Lung (tissue), 12 donors: ENCODE results near the gene PCDH9. TPM values are rescaled to one million over a fixed set of nuclear protein-coding genes. Genes with fewer than 3 reads are reported as not detected.
A peak's percentile ranks its signal among the peaks of the same experiment; 100 is the strongest.

ENCODE experiments used
- ATAC-seq: fragments of 200-7000 bp; cut with Tn5 transposase; one replicate; pipeline ENCODE4 v1.9.1; 2020; ENCODE audit warnings: moderate number of reproducible peaks; ENCODE audit not compliant: insufficient read depth, low FRiP score
- DNase-seq, 3 donors: peaks; one replicate each; pipeline ENCODE4 v3.0.0-alpha.2; 2013 to 2017
- H3K27ac ChIP-seq, 2 donors: one replicate each; pipeline ENCODE4 v1.5.1; 2013; ENCODE audit warnings: mild to moderate bottlenecking in 2 of 2, moderate library complexity in 2 of 2, control low read depth in 1 of 2, inconsistent platforms in 1 of 2, low read depth in 1 of 2, low read length in 1 of 2
- H3K27me3 ChIP-seq, 3 donors: one replicate each; pipeline ENCODE4 v1.5.1; 2013; ENCODE audit warnings: low read length in 2 of 3; ENCODE audit not compliant: control insufficient read depth in 3 of 3, insufficient read depth in 3 of 3
- H3K36me3 ChIP-seq, 4 donors: one replicate each; pipeline ENCODE4 v1.5.1; 2013; ENCODE audit warnings: low read length in 4 of 4, mild to moderate bottlenecking in 1 of 4, moderate library complexity in 1 of 4; ENCODE audit not compliant: control insufficient read depth in 4 of 4, insufficient read depth in 4 of 4
- H3K4me1 ChIP-seq, 5 donors: one replicate each; pipeline ENCODE4 v1.5.1; 2013; ENCODE audit warnings: low read length in 5 of 5, mild to moderate bottlenecking in 2 of 5, moderate library complexity in 1 of 5; ENCODE audit not compliant: control insufficient read depth in 5 of 5, insufficient read depth in 5 of 5
- H3K4me3 ChIP-seq: one replicate; pipeline ENCODE4 v1.5.1; 2013; ENCODE audit warnings: mild to moderate bottlenecking, control low read depth, moderate library complexity
- H3K9ac ChIP-seq, 2 donors: one replicate each; pipeline ENCODE4 v1.5.1; 2013; ENCODE audit warnings: low read length in 2 of 2, control low read depth in 1 of 2; ENCODE audit not compliant: insufficient read depth in 1 of 2
- H3K9me3 ChIP-seq, 4 donors: one replicate each; pipeline ENCODE4 v1.5.1; 2013; ENCODE audit warnings: low read length in 3 of 4, mild to moderate bottlenecking in 1 of 4, moderate library complexity in 1 of 4; ENCODE audit not compliant: control insufficient read depth in 4 of 4, insufficient read depth in 3 of 4
- CTCF ChIP-seq: IDR thresholded peaks from 2 replicates; pipeline ENCODE4 v1.5.1; 2012; ENCODE audit warnings: mild to moderate bottlenecking; ENCODE audit errors: control extremely low read depth, extremely low read depth
- WGBS, 2 donors: extraction: QIAGEN DNeasy Blood & Tissue Kit; methylation state at CpG; one replicate each; pipeline ENCODE4 v1.1.7; 2013; 5-methylcytosine and 5-hydroxymethylcytosine counted together
- polyA plus RNA-seq, 2 donors: library from polyadenylated mRNA; stranded (reverse); fragments of 200-250 nt; gene quantifications; one replicate each; pipeline ENCODE4 v1.2.1, GENCODE V29; 2013
- total RNA-seq, 2 donors: library from RNA; depleted of rRNA in 1 of 2; stranded (reverse); fragments of >200 nt in 1 of 2; gene quantifications; one replicate each; pipeline ENCODE4 v1.2.1, GENCODE V29; 2014 to 2021
- donor health status: control.
- donor health status: control.
- donor health status: Bipolar disorder and iron deficiency.
- donor health status: healthy.
- donor health status: DM: yes; HTN: yes; CAD: no.

PCDH9 gene
- total and polyA plus RNA-seq, 4 donors, result 0.68 to 22.2 (median 4.1) TPM

GRCh38 chr13:66532845-66533244, 697.3 kb downstream of the PCDH9 start:
- Histone ChIP-seq H3K36me3 (no peaks in the 10 kb centered on the region), H3K9ac (no peak overlapping the region), H3K27ac (no peak overlapping the region), H3K27me3 (no peaks in the 10 kb centered on the region), H3K4me1 (peaks cover 0 to 7% (median 5%) of the 10 kb centered on the region in 5 donors), H3K4me3 (no peak overlapping the region), H3K9me3 (no peaks in the 10 kb centered on the region)
- ATAC-seq (no peak), DNase-seq (no peak)
- TF ChIP-seq CTCF, result no peak
- WGBS, 2 donors, result 86 to 89% methylated on average over 5 of the region's 5 CpGs

GRCh38 chr13:66532146-66532545, 698.0 kb downstream of the PCDH9 start:
- Histone ChIP-seq H3K9ac (no peak overlapping the region), H3K9me3 (no peaks in the 10 kb centered on the region), H3K4me1 (peaks cover 0 to 7% (median 5%) of the 10 kb centered on the region in 5 donors), H3K4me3 (no peak overlapping the region), H3K36me3 (no peaks in the 10 kb centered on the region), H3K27me3 (no peaks in the 10 kb centered on the region), H3K27ac (no peak overlapping the region)
- WGBS, 2 donors, result 50 to 64% methylated on average over 3 of the region's 3 CpGs
- DNase-seq (peak in 1 of 3 donors; percentile 8), ATAC-seq (no peak)
- no peak for TF ChIP-seq CTCF

- no peak overlapping the region for H3K9ac ChIP-seq
These were observed 699.5 kb downstream of the PCDH9 start for GRCh38 chr13:66530686-66531085.

More at GRCh38 chr13:66530686-66531085, 699.5 kb downstream of the PCDH9 start:
- H3K27me3 ChIP-seq, result no peaks in the 10 kb centered on the region
- H3K9me3 ChIP-seq, result no peaks in the 10 kb centered on the region
- peaks cover 0 to 7% (median 5%) of the 10 kb centered on the region in 5 donors for H3K4me1 ChIP-seq
- no peaks in the 10 kb centered on the region for H3K36me3 ChIP-seq
- no peak for TF ChIP-seq CTCF
- H3K27ac ChIP-seq, result no peak overlapping the region
- DNase-seq (no peak), ATAC-seq (no peak)
- WGBS, 2 donors, result 87 to 97% methylated on average over 1 of the region's 1 CpG
- no peak overlapping the region for H3K4me3 ChIP-seq
